Daoy (cell line): ENCODE measurements around the gene PLEKHS1. TPM values are rescaled to one million over a fixed set of nuclear protein-coding genes. Genes with fewer than 3 reads are reported as not detected.
"Not testable (repeated sequence)": the region's sequence is repeated elsewhere in the genome, so short reads cannot be mapped to it uniquely, and the experiment has no call there.

Experiments
- DNase-seq: peaks from one replicate; pipeline ENCODE4 v3.0.0-alpha.2; 2015; ENCODE audit warnings: low read depth
- total RNA-seq: library from RNA; depleted of rRNA; stranded (reverse); fragments of >200 nt; shearing (Covaris generic); gene quantifications from 2 replicates; pipeline ENCODE4 v1.2.3, GENCODE V29; 2014; rRNA removed

Gene PLEKHS1
- total RNA-seq, 1 experiment from 2014 or later = not detected

- DNase-seq = no peak
Measured at GRCh38 chr10:113791691-113792090, 40.2 kb downstream of the PLEKHS1 start.

GRCh38 chr10:113801569-113801968, 50.1 kb downstream of the PLEKHS1 start:
- no peak for DNase-seq

GRCh38 chr10:113802997-113803396, 51.5 kb downstream of the PLEKHS1 start:
- no peak for DNase-seq

- DNase-seq = no peak
Measured at GRCh38 chr10:113806503-113806902, 55.0 kb downstream of the PLEKHS1 start.

GRCh38 chr10:113808168-113808567, 56.7 kb downstream of the PLEKHS1 start:
- DNase-seq = no peak

- DNase-seq = not testable (repeated sequence)
Measured at GRCh38 chr10:113814700-113815099, 63.2 kb downstream of the PLEKHS1 start.

GRCh38 chr10:113819989-113820388, 68.5 kb downstream of the PLEKHS1 start:
- no peak for DNase-seq

GRCh38 chr10:113820507-113820906, 69.0 kb downstream of the PLEKHS1 start:
- no peak for DNase-seq

- DNase-seq = not testable (repeated sequence)
Measured at GRCh38 chr10:113821306-113821705, 69.8 kb downstream of the PLEKHS1 start.

GRCh38 chr10:113822174-113822573, 70.7 kb downstream of the PLEKHS1 start:
- no peak for DNase-seq

- no peak for DNase-seq
Measured at GRCh38 chr10:113823389-113823788, 71.9 kb downstream of the PLEKHS1 start.

- no peak for DNase-seq
Measured at GRCh38 chr10:113825791-113826190, 74.3 kb downstream of the PLEKHS1 start.

- DNase-seq = not testable (repeated sequence)
Measured at GRCh38 chr10:113828567-113828966, 77.1 kb downstream of the PLEKHS1 start.

Other genes with a start within 250 kb of the PLEKHS1 start
- not detected in 2 replicates for gene HABP2, start 198.6 kb upstream of the PLEKHS1 start, total RNA-seq
- gene NRAP, start 87.6 kb upstream of the PLEKHS1 start, total RNA-seq = not detected in 2 replicates
- 27.4 and 29.0 TPM in 2 replicates for gene CASP7, start 71.8 kb upstream of the PLEKHS1 start, total RNA-seq
- 7.4 and 9.8 TPM in 2 replicates for gene DCLRE1A, start 102.4 kb downstream of the PLEKHS1 start, total RNA-seq
- gene NHLRC2, start 103.0 kb downstream of the PLEKHS1 start, total RNA-seq = 7.3 and 17.1 TPM in 2 replicates